GM21528 (cell line): ENCODE data around the gene CTAG1B.
"Not testable (repeated sequence)": the region's sequence is repeated elsewhere in the genome, so short reads cannot be mapped to it uniquely, and the experiment has no call there.

Experiments used
- ATAC-seq: cut with Tn5 transposase; IDR thresholded peaks from one replicate; pipeline ENCODE4 v1.9.1; 2021; ENCODE audit warnings: mild to moderate bottlenecking, moderate library complexity; ENCODE audit not compliant: unreplicated experiment, low FRiP score

Gene CTAG1B

DNA sequence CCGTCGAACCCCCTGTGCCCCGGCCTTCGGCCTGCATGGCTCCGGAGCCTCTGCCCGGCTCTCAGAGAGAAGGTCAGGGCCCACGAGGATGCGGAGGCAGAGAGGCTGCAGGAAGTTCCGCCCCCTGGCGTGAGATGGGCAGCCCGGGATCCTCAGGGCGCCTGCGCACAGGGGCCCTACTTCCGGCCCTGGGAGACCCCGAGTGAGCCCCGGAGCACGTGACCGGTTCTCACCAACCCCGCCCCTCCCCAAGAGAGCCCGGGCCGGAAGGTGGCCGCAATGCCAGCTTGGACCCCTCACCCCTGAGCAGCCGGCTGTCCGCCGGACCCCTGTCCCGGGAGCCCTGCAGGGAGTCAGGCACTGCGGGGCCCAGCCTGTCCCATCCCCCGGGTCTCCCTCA is at the start of gene CTAG1B:
Gene CTAG1B (minus strand): TSS at position 101 of the 400 bp plus-strand sequence. CDS start 64 bp downstream, at position 37.
- not testable (repeated sequence) for ATAC-seq

- ATAC-seq: no peak
These were observed 42.8 kb upstream of the CTAG1B start for GRCh38 chrX:154661899-154662298.

- no peak for ATAC-seq
These were observed 42.1 kb upstream of the CTAG1B start for GRCh38 chrX:154661170-154661569.

DNA sequence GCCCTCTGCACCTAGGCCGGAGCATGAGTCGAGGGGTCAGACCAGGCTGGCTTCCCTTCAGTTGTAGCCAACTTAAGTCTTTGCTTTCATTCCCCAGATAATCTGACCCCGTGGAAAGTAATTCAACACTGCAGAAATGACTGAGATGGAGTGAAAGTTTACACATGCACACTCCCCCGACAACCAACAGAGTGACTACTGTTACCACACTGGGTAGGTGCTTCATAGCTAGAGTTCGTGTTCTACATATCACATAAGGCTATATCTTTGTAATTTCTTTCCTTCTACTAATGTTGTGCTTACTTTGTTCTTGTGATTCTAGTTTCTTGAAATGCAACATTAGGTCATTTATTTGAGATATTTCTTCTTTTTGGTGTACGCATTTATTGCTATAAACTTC is 41.5 kb upstream of the CTAG1B start:
- ATAC-seq: no peak

DNA sequence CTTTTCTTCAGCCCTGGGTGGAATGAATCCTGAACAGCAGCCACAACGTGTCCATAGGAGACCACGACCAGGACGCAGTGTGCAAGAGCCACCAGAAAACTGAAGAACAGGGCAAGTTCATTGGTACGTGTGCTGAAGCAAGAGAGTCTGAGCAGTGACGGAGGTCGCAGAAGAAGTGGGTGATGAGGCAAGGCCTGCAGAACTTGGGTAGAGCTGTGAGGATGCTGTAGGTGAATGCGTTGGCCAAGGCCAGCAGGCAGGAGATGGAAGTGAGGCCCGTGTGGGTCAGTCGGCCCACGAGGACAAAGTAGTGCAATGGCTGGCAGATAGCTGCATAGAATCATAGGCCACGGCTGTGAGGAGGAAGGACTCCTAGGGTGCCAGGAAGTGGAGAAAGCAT is 39.9 kb upstream of the CTAG1B start:
- no peak for ATAC-seq

GRCh38 chrX:154658187-154658586 is 39.1 kb upstream of the CTAG1B start:
- no peak for ATAC-seq

- no peak for ATAC-seq
These were observed 38.2 kb upstream of the CTAG1B start for GRCh38 chrX:154657226-154657805.

GRCh38 chrX:154655786-154656185 is 36.7 kb upstream of the CTAG1B start:
- no peak for ATAC-seq

- ATAC-seq: no peak
These were observed 36.3 kb upstream of the CTAG1B start for GRCh38 chrX:154655346-154655745.

DNA sequence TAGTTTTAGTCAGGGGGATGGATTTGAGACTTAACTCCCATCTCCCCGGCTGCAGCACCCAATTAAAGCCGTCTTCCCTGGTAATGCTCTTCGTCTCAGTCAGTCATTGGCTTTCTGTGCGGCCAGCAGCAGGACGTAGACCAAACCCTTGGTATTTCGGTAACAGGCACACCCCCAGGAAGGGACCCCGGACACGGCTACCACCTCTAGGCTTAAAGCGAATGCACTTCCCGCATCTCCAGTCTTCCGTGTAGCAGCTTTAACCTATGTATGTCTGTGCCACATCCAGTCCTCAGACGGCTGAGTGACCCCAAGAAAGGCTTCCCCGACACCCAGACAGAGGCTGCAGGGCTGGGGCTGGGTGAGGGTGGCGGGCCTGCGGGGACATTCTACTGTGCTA is 35.8 kb upstream of the CTAG1B start:
- ATAC-seq: no peak

- no peak for ATAC-seq
These were observed 35.3 kb upstream of the CTAG1B start for GRCh38 chrX:154654372-154654771.

DNA sequence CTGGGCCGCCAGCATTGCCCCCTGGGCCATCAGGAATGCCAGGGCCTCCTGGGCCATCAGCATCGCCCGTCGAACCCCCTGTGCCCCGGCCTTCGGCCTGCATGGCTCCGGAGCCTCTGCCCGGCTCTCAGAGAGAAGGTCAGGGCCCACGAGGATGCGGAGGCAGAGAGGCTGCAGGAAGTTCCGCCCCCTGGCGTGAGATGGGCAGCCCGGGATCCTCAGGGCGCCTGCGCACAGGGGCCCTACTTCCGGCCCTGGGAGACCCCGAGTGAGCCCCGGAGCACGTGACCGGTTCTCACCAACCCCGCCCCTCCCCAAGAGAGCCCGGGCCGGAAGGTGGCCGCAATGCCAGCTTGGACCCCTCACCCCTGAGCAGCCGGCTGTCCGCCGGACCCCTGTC is 34.3 kb upstream of the CTAG1B start, which contains the start of gene CTAG2:
Gene CTAG2 (minus strand): TSS at position 167 of the 400 bp plus-strand sequence. CDS start 64 bp downstream, at position 103.
- not testable (repeated sequence) for ATAC-seq

DNA sequence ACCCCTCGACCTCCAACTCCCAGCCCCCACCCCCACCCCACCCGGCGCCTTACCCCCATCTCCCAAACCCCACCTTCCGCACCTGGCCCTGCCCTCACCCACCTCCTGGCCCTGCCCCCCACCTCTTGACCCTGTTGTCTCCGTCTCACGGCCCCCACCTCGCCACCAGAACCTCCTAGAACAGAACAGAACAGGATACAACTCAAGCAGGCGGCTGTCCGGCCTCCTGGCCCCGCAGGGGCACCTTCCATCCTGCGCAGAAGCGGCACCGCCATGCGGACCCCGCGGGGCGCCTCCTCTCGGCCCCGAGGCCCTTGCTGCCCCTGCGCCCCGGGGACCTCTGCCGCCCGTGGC is 33.9 kb upstream of the CTAG1B start:
- ATAC-seq: no peak

DNA sequence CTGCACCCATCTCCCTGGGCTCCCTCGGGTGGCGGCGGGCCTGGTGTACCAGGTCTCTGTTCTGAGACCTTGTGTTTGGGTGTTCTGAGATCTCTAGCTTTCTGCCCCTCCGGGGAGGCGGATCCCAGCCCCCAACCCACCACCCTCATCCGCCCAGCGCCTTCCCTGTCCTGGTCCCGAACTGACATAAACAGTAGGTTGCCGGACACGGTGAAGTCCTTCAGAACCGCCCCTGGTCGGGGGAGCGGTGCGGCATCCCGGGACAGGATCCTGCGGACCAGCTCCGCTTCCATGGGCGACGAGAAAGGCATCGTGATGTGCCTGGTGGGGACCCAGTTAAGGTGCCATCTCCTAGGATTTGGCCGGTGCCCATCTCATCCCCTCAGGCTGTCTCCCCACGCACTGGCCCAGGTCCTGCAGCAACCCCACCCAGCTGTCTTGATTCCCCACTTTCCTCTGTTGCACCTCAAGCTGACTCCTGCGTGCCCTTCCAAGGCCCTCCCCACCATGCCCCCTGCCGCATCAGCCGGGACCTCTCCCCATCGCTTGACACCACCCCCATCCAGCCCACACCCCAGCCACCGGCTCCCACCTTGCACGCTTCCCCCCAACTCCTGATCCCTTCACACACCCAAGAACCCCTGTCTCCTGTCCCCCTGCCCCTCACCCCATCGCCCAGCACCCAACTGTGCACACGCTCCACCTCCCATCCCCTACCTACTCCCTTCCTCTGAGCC is 33.4 kb upstream of the CTAG1B start:
- no peak for ATAC-seq

DNA sequence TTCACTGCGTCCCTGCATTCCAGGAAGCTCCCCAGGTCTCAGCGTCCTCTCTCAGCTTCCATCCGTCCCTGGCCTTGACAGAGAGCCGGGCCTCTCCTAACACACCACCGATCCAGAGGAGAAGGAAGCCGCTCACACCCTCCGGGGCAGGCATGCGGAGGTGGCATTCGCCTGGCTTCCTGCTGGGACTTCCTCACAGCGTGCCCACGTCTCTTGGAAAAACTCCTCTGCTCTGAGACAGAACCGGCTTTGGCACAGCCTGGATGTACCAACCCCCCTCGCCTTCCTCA is 31.1 kb upstream of the CTAG1B start:
- no peak for ATAC-seq

GRCh38 chrX:154649503-154650220 is 30.6 kb upstream of the CTAG1B start:
- no peak for ATAC-seq

- ATAC-seq: no peak
These were observed 29.8 kb upstream of the CTAG1B start for GRCh38 chrX:154648931-154649330.

- not testable (repeated sequence) for ATAC-seq
These were observed 26.8 kb upstream of the CTAG1B start for GRCh38 chrX:154645745-154646378.

GRCh38 chrX:154643708-154644107 is 24.6 kb upstream of the CTAG1B start:
- ATAC-seq: not testable (repeated sequence)

- ATAC-seq: not testable (repeated sequence)
These were observed 22.7 kb upstream of the CTAG1B start for GRCh38 chrX:154641740-154642139.

DNA sequence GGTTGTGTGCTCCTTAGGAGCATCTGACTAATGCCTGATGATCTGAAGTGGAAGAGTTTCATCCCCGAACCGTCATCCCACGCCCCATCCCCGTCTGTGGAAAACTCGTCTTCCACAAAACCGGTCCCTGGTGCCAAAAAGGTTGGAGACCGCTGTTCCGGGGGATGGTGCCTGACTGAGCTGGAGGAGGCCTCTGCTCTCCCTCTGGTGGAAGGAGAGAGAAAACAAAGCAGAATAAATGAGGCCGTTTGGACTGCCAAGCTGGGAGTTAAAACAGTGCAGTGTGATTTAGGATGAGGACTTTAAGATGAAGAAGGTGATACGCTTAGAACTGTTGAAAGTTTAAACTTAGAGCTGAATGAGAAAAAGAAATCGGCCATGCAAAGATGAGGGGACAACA is 14.6 kb upstream of the CTAG1B start:
- not testable (repeated sequence) for ATAC-seq
